ENCODE results near the gene RBM47. TPM values are rescaled to one million over a fixed set of nuclear protein-coding genes. Genes with fewer than 3 reads are reported as not detected.

The RBM47 gene
- total and polyA plus RNA-seq, 8 donors, result 12.3 to 59.6 (median 32.4) TPM

GRCh38 chr4:40490481-40490880, 139.2 kb downstream of the RBM47 start:
- Histone ChIP-seq H3K27ac (peak overlapping the region in 1 of 4 donors; percentile 25), H3K4me3 (no peak overlapping the region), H3K4me1 (peaks cover 33 to 47% (median 41%) of the 10 kb centered on the region in 3 donors), H3K9me3 (no peaks in the 10 kb centered on the region), H3K27me3 (no peaks in the 10 kb centered on the region), H3K36me3 (no peaks in the 10 kb centered on the region)
- DNase-seq (no peak), FAIRE-seq (no peak), ATAC-seq (no peak)
- WGBS, 2 donors, result 91 to 92% methylated on average over 10 of the region's 10 CpGs
- intact Hi-C loops (cut with DNase I), result no loop called here
- no peak for TF ChIP-seq CTCF (IDR thresholded peaks at IDR 0.05)

DNA sequence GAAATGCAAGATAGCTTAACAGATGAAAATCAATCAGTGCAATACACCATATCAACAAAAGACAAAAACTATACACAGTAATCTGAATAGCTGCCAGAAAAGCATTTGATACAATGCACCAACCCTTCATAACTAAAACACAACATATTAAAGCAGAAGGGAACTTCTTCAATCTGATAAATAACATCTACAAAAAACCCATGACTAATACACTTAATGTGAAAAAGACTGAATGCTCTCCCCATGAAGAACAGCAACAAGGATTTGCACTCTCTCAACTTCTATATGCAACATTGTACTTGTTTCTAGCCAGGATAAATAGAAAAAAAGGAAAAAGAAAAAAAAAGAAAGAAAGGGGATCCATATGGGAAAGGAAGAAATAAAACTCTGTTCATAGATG, 139.7 kb downstream of the RBM47 start:
- no peaks in the 10 kb centered on the region for H3K9me3 ChIP-seq
- peak overlapping the region in 1 of 4 donors; percentile 25 for H3K27ac ChIP-seq
- no peak for TF ChIP-seq CTCF (IDR thresholded peaks at IDR 0.05)
- H3K4me3 ChIP-seq, result no peak overlapping the region
- peaks cover 33 to 52% (median 41%) of the 10 kb centered on the region in 3 donors for H3K4me1 ChIP-seq
- ATAC-seq, result no peak
- no peak for FAIRE-seq
- H3K27me3 ChIP-seq, result no peaks in the 10 kb centered on the region
- intact Hi-C loops (cut with DNase I), result no loop called here
- no peak for DNase-seq
- H3K36me3 ChIP-seq, result no peaks in the 10 kb centered on the region

DNA sequence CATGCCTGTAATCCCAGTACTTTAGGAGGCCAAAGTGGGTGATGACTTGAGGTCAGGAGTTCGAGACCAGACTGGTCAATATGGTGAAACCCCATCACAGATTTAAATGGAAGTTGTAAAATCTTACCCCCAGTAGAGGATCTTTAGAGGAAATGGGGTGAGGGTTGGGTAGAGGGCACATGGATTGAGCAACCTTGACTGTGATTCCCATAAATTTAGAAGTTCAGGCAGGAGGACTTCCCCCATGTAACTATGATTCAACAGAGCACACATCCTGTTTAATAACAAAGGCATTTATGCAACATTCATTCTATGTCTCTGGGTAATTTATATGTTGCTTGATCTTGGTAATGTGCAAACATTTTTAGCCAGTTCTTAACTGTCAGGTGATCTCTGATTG, 143.1 kb downstream of the RBM47 start:
- H3K27me3 ChIP-seq, result no peaks in the 10 kb centered on the region
- H3K4me3 ChIP-seq, result no peak overlapping the region
- ATAC-seq, result peak in 2 of 4 donors; percentile 11 to 61
- intact Hi-C loops (cut with DNase I), result no loop called here
- DNase-seq, result no peak
- H3K27ac ChIP-seq, result no peak overlapping the region
- no peaks in the 10 kb centered on the region for H3K9me3 ChIP-seq
- FAIRE-seq, result no peak
- 82 to 94% methylated on average over 1 of the region's 1 CpG for WGBS, 2 donors
- peaks cover 15 to 53% (median 32%) of the 10 kb centered on the region in 3 donors for H3K4me1 ChIP-seq
- H3K36me3 ChIP-seq, result no peaks in the 10 kb centered on the region
- no peak for TF ChIP-seq CTCF (IDR thresholded peaks at IDR 0.05)

GRCh38 chr4:40484346-40485090, 145.1 kb downstream of the RBM47 start:
- peaks cover 7 to 46% (median 19%) of the 10 kb centered on the region in 3 donors for H3K4me1 ChIP-seq
- FAIRE-seq (no peak), ATAC-seq (no peak), DNase-seq (no peak)
- WGBS, 2 donors, result 87 to 96% methylated on average over 1 of the region's 1 CpG
- intact Hi-C loops (cut with DNase I), result no loop called here
- H3K27ac ChIP-seq, result no peak overlapping the region
- H3K36me3 ChIP-seq, result no peaks in the 10 kb centered on the region
- no peak overlapping the region for H3K4me3 ChIP-seq
- H3K27me3 ChIP-seq, result no peaks in the 10 kb centered on the region
- no peak for TF ChIP-seq CTCF (IDR thresholded peaks at IDR 0.05)
- no peaks in the 10 kb centered on the region for H3K9me3 ChIP-seq

DNA sequence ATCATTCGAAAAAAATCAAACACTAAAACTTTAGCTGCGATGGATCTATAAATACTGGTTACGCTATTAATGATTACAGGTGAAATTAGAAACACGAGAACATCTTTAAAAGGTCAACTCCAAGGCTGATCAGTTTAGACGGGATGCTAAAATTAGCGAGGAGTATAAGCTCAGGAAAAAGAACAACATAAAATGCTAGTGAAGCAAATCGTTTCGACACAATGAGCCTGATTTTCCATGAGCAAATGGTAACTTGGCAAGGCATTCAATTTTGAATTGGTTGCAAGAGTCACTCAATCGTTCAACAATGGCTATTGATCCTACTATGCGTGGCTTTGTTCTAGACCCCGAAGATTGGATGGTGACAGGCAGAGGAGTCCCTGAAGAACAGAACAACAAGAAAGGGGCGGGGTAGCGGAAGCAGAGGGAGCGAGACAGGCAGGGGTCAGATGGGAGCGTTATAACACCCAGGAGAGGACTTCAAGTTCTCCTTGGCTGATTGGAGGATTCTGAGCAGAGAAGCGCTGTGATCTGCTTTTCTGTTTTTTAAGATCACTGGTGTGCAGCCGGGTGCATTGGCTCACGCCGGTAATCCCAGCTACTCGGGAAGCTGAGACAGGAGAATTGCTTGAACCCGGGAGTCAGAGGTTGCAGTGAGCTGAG, 146.5 kb downstream of the RBM47 start:
- Histone ChIP-seq H3K4me1 (peaks cover 8 to 43% (median 12%) of the 10 kb centered on the region in 3 donors), H3K27me3 (no peaks in the 10 kb centered on the region), H3K27ac (peak overlapping the region in 2 of 4 donors; percentile 32 to 57), H3K9me3 (no peaks in the 10 kb centered on the region), H3K4me3 (no peak overlapping the region), H3K36me3 (no peaks in the 10 kb centered on the region)
- TF ChIP-seq CTCF (IDR thresholded peaks at IDR 0.05), result no peak
- ATAC-seq (peak; percentile 34 to 69 (median 59)), DNase-seq (no peak), FAIRE-seq (no peak)
- WGBS, 2 donors, result 64 to 65% methylated on average over 21 of the region's 21 CpGs
- intact Hi-C loops (cut with DNase I), result no loop called here

Measured in pancreas (tissue), 10 donors.